Endodermal cell (in vitro differentiated cells): ENCODE data around the gene NRXN3. TPM values are rescaled to one million over a fixed set of nuclear protein-coding genes. Genes with fewer than 3 reads are reported as not detected.

Experiments
- DNase-seq: peaks from one replicate; pipeline ENCODE4 v3.0.0-alpha.2; 2017
- H3K27ac ChIP-seq: 2 replicates; pipeline ENCODE4 v1.5.1; 2013; ENCODE audit warnings: mild to moderate bottlenecking, low read depth, low read length, moderate library complexity
- H3K27me3 ChIP-seq: 2 replicates; pipeline ENCODE4 v1.6.1; 2013; ENCODE audit warnings: mild to moderate bottlenecking, low read length, moderate library complexity; ENCODE audit not compliant: insufficient read depth, control insufficient read depth, poor library complexity, severe bottlenecking
- H3K36me3 ChIP-seq: 2 replicates; pipeline ENCODE4 v1.7.0; 2013; ENCODE audit warnings: mild to moderate bottlenecking, low read length, moderate library complexity; ENCODE audit not compliant: control insufficient read depth, insufficient read depth
- H3K4me1 ChIP-seq: one replicate; pipeline ENCODE4 v1.7.0; 2013; ENCODE audit warnings: low read length; ENCODE audit not compliant: control insufficient read depth, insufficient read depth
- H3K4me3 ChIP-seq: 2 replicates; pipeline ENCODE4 v1.5.1; 2013; ENCODE audit warnings: mild to moderate bottlenecking, low read length, moderate library complexity
- H3K9ac ChIP-seq: 2 replicates; pipeline ENCODE4 v1.6.1; 2013; ENCODE audit warnings: mild to moderate bottlenecking, low read length, moderate library complexity; ENCODE audit not compliant: poor library complexity, severe bottlenecking; ENCODE audit errors: extremely low read depth
- H3K9me3 ChIP-seq: 2 replicates; pipeline ENCODE4 v1.6.1; 2013; ENCODE audit warnings: mild to moderate bottlenecking, low read length, moderate library complexity; ENCODE audit not compliant: control insufficient read depth
- H3K27ac Mint-ChIP-seq: 2 replicates; pipeline ENCODE4 v1.8.0; 2020; ENCODE audit warnings: mixed read lengths
- H3K27me3 Mint-ChIP-seq: 2 replicates; pipeline ENCODE4 v1.8.0; 2021; ENCODE audit warnings: mild to moderate bottlenecking, mixed read lengths; ENCODE audit not compliant: insufficient read depth
- H3K36me3 Mint-ChIP-seq: 2 replicates; pipeline ENCODE4 v1.8.0; 2020; ENCODE audit warnings: low read depth, mixed read lengths
- H3K4me1 Mint-ChIP-seq: 2 replicates; pipeline ENCODE4 v1.8.0; 2020; ENCODE audit warnings: mixed read lengths
- H3K4me3 Mint-ChIP-seq: 2 replicates; pipeline ENCODE4 v1.8.0; 2020; ENCODE audit warnings: mild to moderate bottlenecking, moderate library complexity, mixed read lengths
- H3K9me3 Mint-ChIP-seq: 2 replicates; pipeline ENCODE4 v1.8.0; 2020; ENCODE audit warnings: mild to moderate bottlenecking, mixed read lengths
- whole genome bisulfite sequencing, 2 experiments: methylation state at CpG; one replicate each; pipeline versions ENCODE4 v1.1.5 to v1.1.7; 2013; ENCODE audit warnings: missing lambda C conversion rate in 2 of 2, mixed read lengths in 1 of 2; ENCODE audit not compliant: insufficient coverage in 1 of 2, insufficient read length in 1 of 2; 5-methylcytosine and 5-hydroxymethylcytosine counted together
- total RNA-seq, 2 donors: library from RNA; stranded (reverse); fragmentation: NEBNext Ultra II Directional in 1 of 2; extraction: Animal tissue kit (Norgen Biotek cat#: 25700) in 1 of 2; gene quantifications; 2 replicates in 1 of 2; 3 replicates in 1 of 2; pipeline ENCODE4 v1.2.1, GENCODE V29; 2021
- TF ChIP-seq, protein P1 (sequence below): fragments of 200-600 bp; sonication (generic); conservative IDR thresholded peaks from 2 replicates; pipeline ENCODE4 v1.5.0; 2021; ENCODE audit warnings: antibody characterized with exemption, mild to moderate bottlenecking

Gene NRXN3
- total RNA-seq, 2 donors from 2014 or later = 20.9 to 21.4 TPM

DNA sequence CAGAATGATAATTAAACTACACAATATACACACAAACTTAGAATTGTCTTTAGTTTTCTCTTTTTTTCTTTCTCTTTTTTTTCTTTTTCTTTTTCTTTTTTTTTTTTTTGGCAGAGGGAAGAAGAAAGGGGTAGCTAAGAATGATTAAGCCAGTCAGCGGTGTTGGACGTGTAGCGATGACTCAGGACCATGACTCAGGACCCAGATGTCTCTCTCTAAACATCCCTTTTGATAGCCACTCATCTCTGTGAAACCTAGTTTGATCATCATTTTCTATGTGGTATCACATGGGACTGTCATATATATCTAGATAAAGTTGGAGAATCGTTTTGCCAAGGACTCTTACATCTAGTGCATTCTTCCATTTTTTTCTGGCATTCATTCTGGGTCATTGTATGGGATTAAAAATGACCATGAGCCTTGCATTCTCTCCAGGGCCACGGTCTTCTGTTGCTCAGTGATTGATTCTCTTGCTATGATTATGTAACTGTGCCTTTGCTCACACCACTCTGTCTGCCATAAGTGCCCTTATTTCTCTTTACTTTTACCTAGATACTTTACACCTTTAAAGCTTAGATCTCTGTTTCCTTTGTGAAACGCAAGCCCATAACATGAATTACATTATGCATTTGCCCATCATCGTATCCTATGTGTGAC, 26.6 kb upstream of the NRXN3 start:
- WGBS, 2 experiments = 80 to 90% methylated on average over 1 to 7 of the region's 7 CpGs
- TF ChIP-seq, protein P1, sequence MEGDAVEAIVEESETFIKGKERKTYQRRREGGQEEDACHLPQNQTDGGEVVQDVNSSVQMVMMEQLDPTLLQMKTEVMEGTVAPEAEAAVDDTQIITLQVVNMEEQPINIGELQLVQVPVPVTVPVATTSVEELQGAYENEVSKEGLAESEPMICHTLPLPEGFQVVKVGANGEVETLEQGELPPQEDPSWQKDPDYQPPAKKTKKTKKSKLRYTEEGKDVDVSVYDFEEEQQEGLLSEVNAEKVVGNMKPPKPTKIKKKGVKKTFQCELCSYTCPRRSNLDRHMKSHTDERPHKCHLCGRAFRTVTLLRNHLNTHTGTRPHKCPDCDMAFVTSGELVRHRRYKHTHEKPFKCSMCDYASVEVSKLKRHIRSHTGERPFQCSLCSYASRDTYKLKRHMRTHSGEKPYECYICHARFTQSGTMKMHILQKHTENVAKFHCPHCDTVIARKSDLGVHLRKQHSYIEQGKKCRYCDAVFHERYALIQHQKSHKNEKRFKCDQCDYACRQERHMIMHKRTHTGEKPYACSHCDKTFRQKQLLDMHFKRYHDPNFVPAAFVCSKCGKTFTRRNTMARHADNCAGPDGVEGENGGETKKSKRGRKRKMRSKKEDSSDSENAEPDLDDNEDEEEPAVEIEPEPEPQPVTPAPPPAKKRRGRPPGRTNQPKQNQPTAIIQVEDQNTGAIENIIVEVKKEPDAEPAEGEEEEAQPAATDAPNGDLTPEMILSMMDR = no peak
- DNase-seq = no peak
- Histone ChIP-seq H3K27ac (no peak overlapping the region), H3K4me1 (no peaks in the 10 kb centered on the region), H3K9ac (no peak overlapping the region), H3K27me3 (no peaks in the 10 kb centered on the region), H3K4me3 (no peak overlapping the region), H3K9me3 (no peaks in the 10 kb centered on the region), H3K36me3 (no peaks in the 10 kb centered on the region)
- H3K27ac Mint-ChIP-seq = no peak overlapping the region
- no peaks in the 10 kb centered on the region for H3K9me3 Mint-ChIP-seq
- no peaks in the 10 kb centered on the region for H3K4me1 Mint-ChIP-seq
- H3K27me3 Mint-ChIP-seq = no peaks in the 10 kb centered on the region
- no peaks in the 10 kb centered on the region for H3K36me3 Mint-ChIP-seq
- H3K4me3 Mint-ChIP-seq = no peak overlapping the region

DNA sequence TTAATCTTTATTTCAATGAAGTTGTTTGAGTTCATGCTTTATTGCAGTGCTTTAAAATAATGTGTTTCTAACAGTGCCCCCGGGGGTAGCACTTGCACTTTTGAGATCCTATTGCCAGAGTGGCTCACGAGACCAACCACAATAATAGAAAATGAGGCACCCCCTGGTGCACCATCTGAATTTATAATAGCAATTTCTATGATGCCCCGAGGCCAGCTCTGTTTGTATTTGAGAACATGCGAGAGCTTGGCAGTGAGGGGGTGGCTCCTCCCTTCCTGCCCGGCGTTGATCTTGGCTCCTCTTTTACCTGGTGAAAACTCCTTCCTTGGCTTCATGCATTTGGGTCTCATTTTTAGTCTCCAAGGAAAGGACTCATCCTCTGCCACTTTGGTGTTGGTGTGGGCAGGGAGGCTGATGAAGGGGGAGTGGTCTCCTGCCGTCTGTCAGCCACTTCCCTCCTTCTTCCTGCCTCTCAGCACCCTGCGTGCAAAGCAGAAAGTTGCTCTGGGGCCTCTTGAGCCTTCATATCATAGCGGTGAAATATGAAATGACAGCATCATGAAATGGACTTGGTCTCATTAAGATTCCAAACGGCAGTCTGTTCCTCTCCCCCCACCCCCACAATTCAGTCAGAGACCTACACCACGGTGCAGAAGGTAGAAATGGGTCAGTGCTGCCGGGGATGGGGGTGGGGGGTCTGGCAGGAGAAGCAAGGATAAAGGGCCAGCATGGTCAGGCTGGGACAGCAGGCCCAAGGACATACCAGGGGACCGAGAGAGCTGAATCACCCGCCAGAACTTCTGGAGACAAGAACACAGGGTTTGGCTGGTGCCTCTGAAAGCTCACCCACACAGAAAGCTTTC, 17.7 kb upstream of the NRXN3 start:
- no peaks in the 10 kb centered on the region for H3K36me3 ChIP-seq
- Mint-ChIP-seq H3K4me3 (no peak overlapping the region), H3K36me3 (no peaks in the 10 kb centered on the region), H3K4me1 (no peaks in the 10 kb centered on the region), H3K27ac (no peak overlapping the region), H3K9me3 (no peaks in the 10 kb centered on the region), H3K27me3 (no peaks in the 10 kb centered on the region)
- TF ChIP-seq, protein P1 = no peak
- no peaks in the 10 kb centered on the region for H3K27me3 ChIP-seq
- H3K9me3 ChIP-seq = no peaks in the 10 kb centered on the region
- no peak overlapping the region for H3K27ac ChIP-seq
- H3K9ac ChIP-seq = no peak overlapping the region
- 86 to 90% methylated on average over 8 to 13 of the region's 14 CpGs for WGBS, 2 experiments
- H3K4me1 ChIP-seq = no peaks in the 10 kb centered on the region
- no peak overlapping the region for H3K4me3 ChIP-seq
- DNase-seq = no peak

DNA sequence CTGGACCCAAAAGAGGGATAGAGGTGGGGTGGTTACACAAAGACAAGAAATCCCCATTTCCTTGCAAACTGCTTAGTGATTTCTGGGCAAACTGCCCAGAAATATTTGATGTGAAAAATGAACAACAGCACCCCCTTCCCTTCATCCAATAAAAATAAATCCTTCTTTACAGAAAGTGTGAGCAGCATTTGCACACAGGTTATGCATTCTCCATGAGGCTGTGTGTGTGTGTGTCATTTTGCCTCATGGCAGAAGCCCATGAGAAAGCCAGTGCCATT, 17.2 kb upstream of the NRXN3 start:
- no peak for DNase-seq
- no peaks in the 10 kb centered on the region for H3K27me3 Mint-ChIP-seq
- H3K9me3 Mint-ChIP-seq = no peaks in the 10 kb centered on the region
- Histone ChIP-seq H3K36me3 (no peaks in the 10 kb centered on the region), H3K4me3 (no peak overlapping the region), H3K27me3 (no peaks in the 10 kb centered on the region), H3K4me1 (no peaks in the 10 kb centered on the region), H3K9ac (no peak overlapping the region), H3K27ac (no peak overlapping the region), H3K9me3 (no peaks in the 10 kb centered on the region)
- no peak overlapping the region for H3K27ac Mint-ChIP-seq
- no peaks in the 10 kb centered on the region for H3K4me1 Mint-ChIP-seq
- no peaks in the 10 kb centered on the region for H3K36me3 Mint-ChIP-seq
- TF ChIP-seq, protein P1 = no peak
- no peak overlapping the region for H3K4me3 Mint-ChIP-seq
